ENCODE measurements around the gene PQBP1.
"Not testable (repeated sequence)": the region's sequence is repeated elsewhere in the genome, so short reads cannot be mapped to it uniquely, and the experiment has no call there.

The PQBP1 gene

DNA sequence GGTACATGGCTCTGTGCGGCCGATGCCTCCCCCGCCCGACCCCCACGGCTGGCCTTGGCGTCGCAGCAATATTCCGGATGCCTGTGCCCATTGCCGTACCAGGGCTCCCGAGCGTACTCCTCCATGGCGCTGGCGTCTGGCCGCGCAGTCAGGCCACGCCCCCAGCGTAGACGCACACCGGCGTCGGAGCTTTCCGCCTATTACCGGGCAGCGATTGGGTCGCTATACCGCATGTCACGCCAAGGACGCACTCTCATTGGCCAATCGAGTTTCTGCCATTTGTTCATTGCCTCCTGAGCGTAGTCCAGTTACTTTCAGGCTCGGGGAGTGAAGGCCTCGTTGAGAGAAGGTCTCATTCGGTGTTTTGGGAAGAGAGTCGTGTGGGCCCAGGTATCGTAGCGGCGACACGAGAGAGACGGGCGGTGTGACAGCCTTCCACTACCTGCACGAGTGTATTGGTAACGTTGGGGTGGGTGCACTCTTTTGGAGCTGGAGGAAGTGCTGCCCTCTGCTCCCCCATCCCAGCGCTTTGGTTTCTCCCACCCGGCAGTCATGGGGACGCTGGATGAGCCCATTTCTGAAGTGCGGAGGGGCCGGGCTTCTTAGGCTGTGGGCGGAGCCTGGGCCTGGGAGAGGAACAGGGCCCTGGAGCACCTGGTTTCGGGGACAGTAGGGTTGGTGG, at the start of gene PQBP1, which contains the start of gene TIMM17B:
TSS of gene PQBP1 (plus strand) at position 306 of the 682 bp plus-strand sequence. CDS start 580 bp downstream, outside the sequence.
TSS of gene TIMM17B (minus strand) at position 144 of the 682 bp plus-strand sequence. CDS start at position 125, 19 bp downstream.
- peak; percentile 95 for DNase-seq (ENCODE audit: low spot score)

- no peak for DNase-seq (ENCODE audit: low spot score)
Observed at GRCh38 chrX:48848847-48849246, 48.9 kb upstream of the PQBP1 start.

GRCh38 chrX:48852857-48853256, 44.9 kb upstream of the PQBP1 start:
- no peak for DNase-seq (ENCODE audit: low spot score)

GRCh38 chrX:48853494-48853893, 44.2 kb upstream of the PQBP1 start:
- DNase-seq (ENCODE audit: low spot score), result not testable (repeated sequence)

GRCh38 chrX:48854121-48854804, 43.5 kb upstream of the PQBP1 start:
- not testable (repeated sequence) for DNase-seq (ENCODE audit: low spot score)

GRCh38 chrX:48854898-48855297, 42.8 kb upstream of the PQBP1 start:
- no peak for DNase-seq (ENCODE audit: low spot score)

- DNase-seq (ENCODE audit: low spot score), result peak; percentile 0
Observed at GRCh38 chrX:48864210-48864609, 33.5 kb upstream of the PQBP1 start.

DNA sequence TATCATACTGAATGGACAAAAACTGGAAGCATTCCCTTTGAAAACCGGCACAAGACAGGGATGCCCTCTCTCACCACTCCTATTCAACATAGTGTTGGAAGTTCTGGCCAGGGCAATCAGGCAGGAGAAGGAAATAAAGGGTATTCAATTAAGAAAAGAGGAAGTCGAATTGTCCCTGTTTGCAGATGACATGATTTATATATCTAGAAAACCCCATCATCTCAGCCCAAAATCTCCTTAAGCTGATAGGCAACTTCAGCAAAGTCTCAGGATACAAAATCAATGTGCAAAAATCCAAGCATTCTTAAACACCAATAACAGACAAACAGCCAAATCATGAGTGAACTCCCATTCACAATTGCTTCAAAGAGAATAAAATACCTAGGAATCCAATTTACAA, 25.7 kb upstream of the PQBP1 start:
- not testable (repeated sequence) for DNase-seq (ENCODE audit: low spot score)

GRCh38 chrX:48876944-48877343, 20.8 kb upstream of the PQBP1 start:
- DNase-seq (ENCODE audit: low spot score), result not testable (repeated sequence)

GRCh38 chrX:48883729-48884128, 14.0 kb upstream of the PQBP1 start:
- no peak for DNase-seq (ENCODE audit: low spot score)

GRCh38 chrX:48886586-48886985, 11.1 kb upstream of the PQBP1 start:
- DNase-seq (ENCODE audit: low spot score), result not testable (repeated sequence)

DNA sequence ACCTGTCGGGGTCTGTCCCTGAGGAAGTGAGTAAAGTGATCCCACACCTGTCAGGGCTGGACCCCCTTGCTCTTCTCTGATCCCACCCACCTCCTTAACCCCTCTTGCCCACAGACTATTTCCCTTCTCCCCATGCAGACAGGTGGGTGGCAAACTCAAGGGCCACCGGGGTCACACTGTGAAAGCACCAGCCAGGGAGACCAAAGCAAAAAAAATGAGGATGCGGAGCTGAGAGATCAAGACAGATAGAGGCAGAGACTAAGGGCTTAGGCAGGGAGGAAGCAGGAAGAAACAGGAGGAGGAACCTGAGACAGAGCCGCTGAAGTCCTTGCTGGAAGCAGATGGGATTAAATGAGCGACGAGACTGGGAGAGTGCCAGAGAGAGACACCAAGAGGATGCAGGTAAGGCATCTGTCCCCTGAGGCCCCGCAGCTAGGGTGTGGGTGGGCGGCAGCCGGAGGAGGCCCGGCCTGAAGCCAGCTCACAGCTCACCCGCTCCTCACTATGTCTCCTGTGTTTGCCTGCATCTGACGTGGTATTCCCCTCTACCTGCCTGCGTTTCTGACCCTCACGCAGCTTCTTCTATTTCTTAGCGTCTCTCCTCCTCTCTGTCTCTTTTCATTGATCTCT, 7.3 kb upstream of the PQBP1 start:
- DNase-seq (ENCODE audit: low spot score), result no peak

- no peak for DNase-seq (ENCODE audit: low spot score)
Observed at GRCh38 chrX:48890934-48891401, 6.8 kb upstream of the PQBP1 start.

DNA sequence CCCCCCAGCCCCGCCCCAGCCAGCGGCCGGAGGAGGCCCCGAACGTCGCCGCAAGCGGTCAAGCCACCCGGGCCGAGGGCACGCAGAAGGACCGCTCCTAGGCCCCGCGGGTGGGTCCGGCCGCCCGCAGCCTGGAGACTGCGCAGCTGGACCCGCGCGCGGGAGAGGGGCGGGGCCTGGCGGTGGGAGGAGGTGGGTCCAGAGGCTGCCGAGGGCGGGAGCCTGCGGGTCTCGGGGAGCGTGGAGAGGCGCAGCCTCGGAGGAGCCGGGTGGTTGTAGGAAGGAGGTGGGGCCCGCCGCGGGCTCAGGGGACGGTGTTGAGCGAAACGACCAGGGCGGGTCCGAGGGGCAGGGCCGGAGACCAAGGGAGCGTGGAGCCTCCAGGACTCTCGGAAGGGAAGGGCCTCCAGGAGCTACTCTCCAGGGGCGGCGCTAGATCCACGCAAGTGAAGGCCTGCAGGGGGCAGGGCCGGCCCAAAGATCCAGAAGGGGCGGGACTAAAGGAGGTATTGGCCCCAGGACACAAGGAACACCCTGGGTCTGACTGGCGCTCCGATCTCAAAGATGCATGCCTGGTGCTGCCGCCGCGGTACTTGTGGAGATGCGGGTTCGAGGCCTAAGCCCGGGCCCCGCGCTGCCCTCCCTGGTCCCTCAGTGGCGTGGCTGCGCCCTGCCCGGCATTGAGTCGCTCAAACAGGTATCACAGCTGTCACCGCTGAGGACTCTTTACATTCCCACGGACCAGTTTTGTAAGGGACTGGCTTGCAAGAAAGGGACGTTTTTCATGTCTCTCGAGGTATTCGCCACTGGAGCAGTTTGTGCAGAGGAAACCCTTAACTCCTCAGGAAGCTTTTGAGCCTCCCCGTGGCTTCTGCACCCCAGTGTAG, 6.1 kb upstream of the PQBP1 start:
- DNase-seq (ENCODE audit: low spot score), result peak; percentile 79

GRCh38 chrX:48892896-48893295, 4.8 kb upstream of the PQBP1 start:
- DNase-seq (ENCODE audit: low spot score), result no peak

GRCh38 chrX:48893556-48894348, 4.0 kb upstream of the PQBP1 start:
- DNase-seq (ENCODE audit: low spot score), result no peak

GRCh38 chrX:48894891-48895290, 2.8 kb upstream of the PQBP1 start:
- DNase-seq (ENCODE audit: low spot score), result no peak

DNA sequence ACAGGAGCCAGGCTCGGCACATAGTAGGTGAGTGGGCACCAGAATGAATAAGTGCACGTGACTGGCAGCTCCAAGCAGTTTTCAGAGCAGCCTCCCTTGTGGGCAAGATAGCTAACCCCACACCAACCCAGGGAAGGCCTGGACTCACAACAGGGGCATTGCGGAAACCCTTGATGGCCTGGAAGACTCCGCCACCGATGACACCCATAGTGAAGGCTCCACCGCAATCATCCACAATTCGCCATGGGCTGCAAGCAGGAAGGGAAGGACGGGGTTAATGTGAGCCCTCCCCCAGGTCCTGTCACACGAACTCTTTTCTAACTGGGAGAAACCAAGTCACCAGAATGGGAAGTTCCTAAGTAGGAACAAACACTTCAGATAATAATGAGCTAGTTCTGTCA, 1.1 kb upstream of the PQBP1 start:
- no peak for DNase-seq (ENCODE audit: low spot score)

GRCh38 chrX:48897157-48897624, 539 bp upstream of the PQBP1 start:
- DNase-seq (ENCODE audit: low spot score), result peak; percentile 34

- no peak for DNase-seq (ENCODE audit: low spot score)
Observed at GRCh38 chrX:48899078-48899410, 1.3 kb downstream of the PQBP1 start.

- DNase-seq (ENCODE audit: low spot score), result no peak
Observed at GRCh38 chrX:48901069-48901468, 3.3 kb downstream of the PQBP1 start.

All from globus pallidus (tissue), 1 donor.